Non-pigmented ciliary epithelial cell (primary cell): Measurements from ENCODE around the gene ACTN3.
"Not testable (repeated sequence)": the region's sequence is repeated elsewhere in the genome, so short reads cannot be mapped to it uniquely, and the experiment has no call there.

ENCODE experiments used
- DNase-seq: peaks from one replicate; pipeline ENCODE4 v3.0.0-alpha.2; 2010; ENCODE audit warnings: low read depth

ACTN3 gene

DNA sequence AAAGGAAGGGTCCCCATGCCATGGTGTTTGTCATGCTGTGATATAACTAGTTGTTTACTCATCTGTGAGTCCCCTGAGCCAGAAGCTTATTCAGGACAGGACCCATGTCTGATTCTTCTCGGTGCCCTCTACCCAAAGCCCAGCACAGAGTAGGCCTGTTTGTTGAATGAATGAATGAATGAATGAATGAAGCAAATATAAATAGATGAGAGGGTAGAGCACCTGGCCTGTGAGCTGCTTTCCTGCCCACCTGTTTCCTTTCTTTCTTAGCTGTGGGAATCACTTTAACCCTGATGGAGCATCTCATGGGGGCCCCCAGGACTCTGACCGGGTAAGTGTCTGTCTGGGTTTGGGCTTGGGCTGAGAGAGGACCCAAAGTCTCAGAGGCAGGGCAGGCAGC lies 53.5 kb downstream of the ACTN3 start:
- DNase-seq, result no peak

DNA sequence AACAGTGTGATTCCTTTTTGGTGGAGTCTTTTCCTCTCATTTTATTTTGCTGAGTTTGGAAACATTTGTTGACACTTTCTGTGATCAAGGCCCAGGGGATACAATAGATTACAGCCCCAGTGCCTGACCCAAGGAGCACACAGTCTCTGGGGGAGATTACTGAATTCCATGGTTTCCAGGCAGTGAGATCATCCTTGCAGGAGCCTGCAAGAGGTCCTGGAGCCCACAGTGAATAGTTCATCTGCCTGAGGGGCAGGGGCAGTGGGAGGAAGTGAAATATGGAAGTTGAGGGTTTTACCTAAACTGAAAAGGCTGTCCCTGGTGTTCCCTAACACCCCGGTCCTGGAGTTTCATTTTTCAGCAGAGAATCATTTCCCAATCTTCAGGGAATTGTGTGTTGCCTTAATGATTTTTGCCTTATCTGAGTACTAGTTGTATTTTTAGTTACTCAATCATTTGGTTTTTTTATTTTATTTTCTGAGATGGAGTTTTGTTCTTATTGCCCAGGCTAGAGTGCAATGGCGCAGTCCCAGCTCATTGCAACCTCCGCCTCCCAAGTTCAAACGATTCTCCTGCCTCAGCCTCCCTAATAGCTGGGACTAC lies 54.0 kb downstream of the ACTN3 start:
- DNase-seq, result no peak

DNA sequence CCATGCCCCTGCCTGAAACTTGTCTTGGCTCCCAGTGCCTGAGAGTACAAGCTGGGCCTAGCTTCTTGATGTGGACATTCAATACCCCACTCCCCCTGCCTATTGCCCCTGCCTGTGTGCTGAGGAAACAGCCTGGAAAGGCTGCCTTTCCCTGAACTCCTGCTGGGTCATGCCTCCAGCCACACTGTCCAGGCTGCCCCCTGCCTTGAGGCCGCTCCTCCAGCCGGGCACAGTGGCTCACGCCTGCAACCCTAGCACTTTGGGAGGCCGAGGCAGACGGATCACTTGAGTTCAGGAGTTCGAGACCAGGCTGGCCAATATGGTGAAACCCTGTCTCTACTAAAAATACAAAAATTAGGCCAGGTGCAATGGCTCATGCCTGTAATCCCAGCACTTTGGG lies 56.4 kb downstream of the ACTN3 start:
- no peak for DNase-seq

DNA sequence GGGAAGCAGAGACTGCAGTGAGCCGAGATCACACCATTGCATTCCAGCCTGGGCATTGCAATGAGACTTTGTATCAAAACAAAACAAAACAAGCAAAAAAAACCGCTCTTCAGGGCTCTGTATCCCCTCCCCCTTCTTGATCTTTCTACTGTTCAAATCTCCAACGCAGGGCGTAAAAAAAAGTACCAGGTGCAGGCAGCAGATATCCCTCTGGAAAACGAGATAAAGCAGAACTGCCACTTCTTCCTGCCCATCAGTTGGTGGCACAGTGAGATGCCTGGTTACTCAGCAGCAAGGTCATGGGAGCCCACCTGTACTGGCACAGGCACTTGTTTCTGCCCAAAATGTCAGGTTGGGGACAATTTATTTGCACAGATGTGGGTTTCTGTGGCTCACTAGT lies 57.5 kb downstream of the ACTN3 start:
- DNase-seq, result no peak

DNA sequence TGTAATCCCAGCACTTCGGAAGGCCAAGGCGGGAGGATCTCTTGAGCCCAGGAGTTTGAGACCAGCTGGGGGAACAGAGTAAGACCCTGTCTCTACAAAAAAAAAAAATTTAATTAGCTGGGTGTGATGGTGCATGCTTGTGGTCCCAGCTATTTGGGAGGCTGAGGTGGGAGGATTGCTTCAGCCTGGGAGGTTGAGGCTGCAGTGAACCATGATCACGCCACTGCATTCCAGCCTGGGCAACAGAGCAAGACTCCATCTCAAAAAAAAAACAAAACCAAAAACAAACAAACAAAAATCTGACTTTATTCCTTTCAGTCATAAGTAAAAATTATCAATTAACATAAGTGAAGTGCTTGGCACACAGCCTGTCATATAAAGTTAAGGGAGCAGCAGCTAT lies 59.9 kb downstream of the ACTN3 start:
- DNase-seq, result not testable (repeated sequence)

DNA sequence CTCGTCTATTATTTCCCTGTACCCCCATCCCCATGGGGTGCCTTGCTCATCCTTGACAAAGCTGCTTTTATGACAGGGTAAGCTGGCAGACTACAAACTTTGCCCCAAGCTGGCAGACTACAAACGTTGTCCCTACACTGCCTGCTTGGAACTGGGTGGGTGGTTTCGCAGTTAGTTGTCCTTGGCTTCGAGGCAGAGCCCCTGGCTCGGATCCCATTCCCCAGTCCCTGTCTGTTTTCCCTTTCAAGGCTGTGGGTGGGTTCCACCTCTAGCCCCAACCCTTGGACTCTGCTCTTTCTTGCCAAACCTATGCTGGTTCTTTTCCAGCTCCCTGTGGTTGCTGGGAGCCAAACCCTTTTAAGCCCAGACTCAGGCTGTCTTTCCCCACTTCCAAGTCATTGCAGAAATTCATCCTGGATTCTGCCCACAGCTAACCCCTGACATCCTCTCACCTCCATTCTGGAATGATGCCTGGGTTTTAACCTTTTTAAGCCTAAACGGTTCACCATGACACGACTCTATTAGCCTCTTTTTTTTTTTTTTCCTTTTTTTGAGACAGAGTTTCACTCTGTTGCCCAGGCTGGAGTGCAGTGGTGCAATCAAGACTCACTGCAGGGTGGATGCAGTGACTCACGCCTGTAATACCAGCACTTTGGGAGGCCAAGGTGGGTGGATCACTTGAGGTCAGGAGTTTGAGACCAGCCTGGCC lies 60.6 kb downstream of the ACTN3 start:
- DNase-seq, result no peak

DNA sequence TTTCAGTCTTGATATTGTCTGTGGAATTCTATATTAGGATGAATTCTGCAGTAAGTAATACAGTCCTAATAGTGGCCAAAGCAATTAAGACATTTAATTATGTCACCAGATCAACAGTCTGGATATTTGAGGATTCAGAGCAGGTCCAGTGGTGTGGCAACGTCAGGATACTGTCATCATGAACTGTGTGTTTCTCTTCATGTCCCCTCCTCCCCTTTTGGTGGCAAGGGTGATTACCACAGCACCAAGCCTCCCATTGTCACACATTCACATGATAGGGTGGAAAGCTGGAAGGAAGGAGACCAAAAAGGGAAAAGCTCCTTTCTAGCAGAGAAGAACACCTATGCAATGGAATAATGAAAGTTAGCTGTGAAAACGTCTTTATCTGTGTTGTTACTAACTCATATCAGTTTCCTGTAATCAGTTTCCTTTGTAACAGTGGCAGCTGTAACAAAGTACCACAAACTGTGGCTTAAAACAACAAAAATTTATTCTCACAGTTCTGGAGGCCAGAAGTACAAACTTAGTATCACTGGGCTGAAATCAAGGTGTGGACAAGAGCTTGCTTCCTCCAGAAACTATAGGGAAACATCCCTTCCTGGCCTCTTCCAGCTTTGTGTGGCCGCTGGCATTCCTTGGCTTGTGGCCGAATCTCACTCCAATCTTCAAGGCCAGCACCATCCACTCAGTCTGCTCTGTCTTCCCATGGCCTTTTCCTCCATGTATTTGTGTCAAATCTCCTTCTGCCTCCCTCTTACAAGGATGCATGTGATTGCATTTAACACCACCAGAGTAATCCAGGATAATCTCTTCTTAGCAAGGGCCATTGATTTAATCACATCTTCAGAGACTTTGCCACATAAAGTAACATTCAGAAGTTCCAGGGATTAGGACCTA lies 63.3 kb downstream of the ACTN3 start:
- DNase-seq, result no peak

DNA sequence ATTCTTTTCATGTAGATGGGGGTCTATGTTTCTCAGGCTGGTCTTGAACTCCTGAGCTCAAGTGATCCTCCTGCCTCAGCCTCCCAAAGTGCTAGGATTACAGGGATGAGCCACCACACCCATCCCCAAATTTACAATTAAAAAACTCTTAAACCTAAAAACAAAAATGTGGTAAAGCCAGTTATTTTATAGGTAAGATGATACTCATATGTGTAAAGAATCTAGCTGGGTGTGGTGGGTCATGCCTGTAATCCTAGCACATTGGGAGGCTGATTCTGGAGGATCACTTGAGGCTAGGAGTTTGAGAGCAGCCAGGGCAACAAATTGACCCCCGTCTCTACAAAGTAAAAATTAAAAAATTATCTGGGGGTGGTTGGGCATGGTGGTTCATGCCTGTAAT lies 65.8 kb downstream of the ACTN3 start:
- DNase-seq, result no peak
